GM21360 (cell line): ENCODE measurements around the gene CGNL1.

Source experiments
- ATAC-seq: cut with Tn5 transposase; IDR thresholded peaks from one replicate; pipeline ENCODE4 v1.9.1; 2021; ENCODE audit warnings: mild to moderate bottlenecking, moderate library complexity; ENCODE audit not compliant: unreplicated experiment

CGNL1 gene

GRCh38 chr15:57592836-57593420 lies 216.6 kb downstream of the CGNL1 start:
- no peak for ATAC-seq

GRCh38 chr15:57594479-57594878 lies 218.2 kb downstream of the CGNL1 start:
- ATAC-seq = no peak

GRCh38 chr15:57595011-57595866 lies 218.9 kb downstream of the CGNL1 start:
- no peak for ATAC-seq

- ATAC-seq = no peak
Measured at GRCh38 chr15:57596301-57596855, 220.1 kb downstream of the CGNL1 start.

GRCh38 chr15:57596978-57597377 lies 220.7 kb downstream of the CGNL1 start:
- ATAC-seq = no peak

- ATAC-seq = no peak
Measured at GRCh38 chr15:57597431-57597830, 221.1 kb downstream of the CGNL1 start.

- ATAC-seq = no peak
Measured at GRCh38 chr15:57598346-57598745, 222.0 kb downstream of the CGNL1 start.

GRCh38 chr15:57599296-57599810 lies 223.0 kb downstream of the CGNL1 start:
- ATAC-seq = no peak

GRCh38 chr15:57600197-57600596 lies 223.9 kb downstream of the CGNL1 start:
- no peak for ATAC-seq
